T-helper 2 cell (primary cell): ENCODE data around the gene SSTR5.

Source experiments
- DNase-seq, 5 experiments: peaks; one replicate each; pipeline versions ENCODE4 v3.0.0 to v3.0.0-alpha.2; 2012 to 2022

Gene SSTR5

DNA sequence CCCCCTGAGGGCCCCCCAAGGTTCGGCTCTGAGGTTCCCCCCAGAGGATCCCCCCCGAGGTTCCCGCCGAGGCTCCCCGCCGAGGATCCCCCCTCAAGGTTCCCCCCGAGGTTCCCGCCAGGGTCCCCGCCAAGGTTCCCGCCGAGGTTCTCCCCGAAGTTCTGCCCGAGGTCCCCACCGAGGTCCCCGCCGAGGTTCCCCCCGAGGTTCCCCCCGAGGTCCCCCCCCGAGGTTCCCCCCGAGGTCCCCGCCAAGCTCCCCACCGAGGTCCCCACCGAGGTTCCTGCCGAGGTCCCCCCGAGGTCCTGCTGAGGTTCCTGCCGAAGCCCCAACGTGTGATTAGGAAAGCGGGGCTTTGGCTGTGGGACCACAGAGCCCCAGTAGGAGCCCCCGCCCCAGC is 32.2 kb upstream of the SSTR5 start:
- no peak for DNase-seq

DNA sequence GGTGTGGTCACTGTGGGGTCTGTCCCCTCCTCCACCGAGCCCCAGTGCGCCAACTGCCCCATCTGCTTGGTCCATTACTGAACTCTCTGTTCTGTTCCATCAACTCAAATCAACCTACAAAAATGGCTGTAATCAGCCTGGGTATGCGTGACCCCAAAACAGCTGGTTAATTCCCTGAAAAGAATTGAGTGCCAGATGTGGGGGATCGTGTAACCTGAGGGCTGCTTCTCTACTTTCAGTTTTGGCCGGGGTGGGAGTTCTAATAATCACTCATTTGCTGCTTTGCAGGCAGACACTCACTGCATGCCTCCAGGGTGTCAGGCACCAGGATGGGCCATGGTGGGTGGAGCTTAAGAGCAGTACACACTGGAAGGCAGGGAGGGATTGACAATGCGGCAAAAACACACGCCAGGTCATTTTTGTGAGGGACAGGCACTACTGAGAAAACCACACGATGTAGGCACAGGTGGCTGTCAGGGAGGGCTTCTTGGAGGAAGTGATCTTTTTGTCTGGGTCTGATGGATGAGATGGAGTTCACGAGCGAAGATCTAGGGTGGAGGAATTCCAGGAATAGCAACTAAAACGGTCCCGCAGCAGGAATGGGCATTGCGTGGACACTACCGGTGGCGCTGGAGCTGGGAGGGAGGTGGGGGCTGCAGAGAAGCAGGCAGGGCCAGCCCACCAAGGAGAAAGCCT is 30.4 kb upstream of the SSTR5 start:
- no peak for DNase-seq

DNA sequence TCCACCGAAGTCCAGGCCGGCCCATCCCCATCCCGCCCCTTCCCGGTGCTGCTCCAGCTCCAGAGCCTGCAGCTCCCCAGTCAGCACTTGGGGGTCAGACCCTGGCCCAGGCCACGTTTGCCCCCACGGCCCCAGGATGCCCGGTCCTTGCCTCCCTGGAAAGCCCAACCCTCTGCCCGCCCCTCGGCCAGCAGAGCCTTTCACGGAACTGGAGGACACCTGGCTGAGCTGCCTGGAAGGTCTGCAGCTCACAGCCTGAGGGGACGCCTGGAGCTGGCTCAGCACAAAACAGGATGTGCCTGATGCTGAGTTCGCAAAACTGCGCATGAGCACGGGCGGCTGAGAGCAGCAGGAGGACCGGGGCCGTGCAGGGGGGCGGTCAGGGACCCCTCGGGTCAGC is 29.7 kb upstream of the SSTR5 start:
- DNase-seq, result peak in 1 of 5 experiments; percentile 46

DNA sequence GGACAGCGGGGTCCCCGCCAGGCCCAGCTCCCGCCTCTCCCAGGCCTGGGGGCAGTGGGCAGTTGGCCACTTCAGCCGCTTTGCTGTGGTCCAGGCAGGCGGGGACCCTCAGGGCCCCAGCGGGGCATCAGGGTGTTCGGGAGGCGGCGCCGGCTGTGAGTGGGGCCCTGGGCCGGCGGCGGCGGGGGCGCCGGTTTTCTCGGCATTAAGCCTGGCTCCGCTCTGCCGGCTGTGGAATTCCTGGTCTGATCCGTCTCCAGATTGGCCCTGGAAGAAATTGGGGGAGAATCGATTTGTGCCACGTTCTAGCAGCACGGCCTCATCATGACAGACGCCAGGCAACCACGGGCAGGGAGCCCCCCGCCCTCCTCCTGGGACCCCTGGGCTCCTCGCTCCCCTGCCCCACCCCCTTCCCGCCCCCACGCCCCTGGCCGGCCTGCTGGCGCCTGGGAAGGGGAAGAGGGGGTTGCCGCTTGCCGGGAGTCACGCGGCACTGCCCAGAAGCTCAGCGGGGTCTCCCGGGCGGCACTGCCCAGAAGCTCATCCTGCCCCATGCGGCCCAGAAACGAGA is 28.6 kb upstream of the SSTR5 start:
- peak in 1 of 5 experiments; percentile 16 for DNase-seq

DNA sequence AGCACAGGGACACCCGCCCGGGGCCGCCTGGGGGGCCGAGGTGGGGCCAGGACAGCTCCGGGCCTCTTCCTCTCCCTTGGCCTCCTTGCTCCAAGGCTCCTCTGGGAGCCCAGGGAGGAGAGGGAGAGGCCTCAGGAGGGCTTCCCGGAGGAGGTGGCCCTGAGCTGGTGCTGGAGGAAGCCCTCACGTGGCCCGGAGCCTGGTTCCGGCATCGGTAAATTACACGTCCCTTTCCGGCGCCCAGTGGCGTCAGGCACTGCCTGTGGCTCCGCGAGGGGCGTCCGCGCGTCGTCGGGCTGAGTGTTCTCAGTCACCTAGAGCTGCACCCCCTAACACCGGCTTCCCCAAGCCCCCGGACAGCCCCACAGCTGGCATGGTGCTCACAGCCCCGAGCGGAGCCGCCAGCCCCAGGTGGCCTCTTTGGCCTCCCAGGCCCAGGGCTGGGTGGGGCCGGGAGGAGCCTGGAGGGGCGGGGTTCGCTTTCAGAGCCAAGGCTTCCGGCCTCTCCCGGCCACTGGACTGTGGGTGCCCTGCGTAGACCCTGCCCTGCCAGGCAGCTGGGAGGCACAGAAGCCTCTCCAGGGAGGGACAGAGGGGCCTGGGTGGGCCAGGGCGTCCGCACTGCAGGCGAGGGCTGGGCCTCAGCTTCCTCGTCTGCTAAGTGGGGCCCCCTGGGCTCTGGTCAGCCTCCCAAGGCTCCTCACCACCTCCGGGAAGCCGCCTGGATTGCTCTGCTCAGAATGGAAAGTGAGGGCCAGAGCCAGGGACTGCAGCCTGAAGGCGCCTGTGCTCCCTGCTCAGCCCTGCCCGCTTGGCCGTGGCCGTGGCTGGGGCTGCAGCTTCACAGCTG is 27.9 kb upstream of the SSTR5 start:
- no peak for DNase-seq

DNA sequence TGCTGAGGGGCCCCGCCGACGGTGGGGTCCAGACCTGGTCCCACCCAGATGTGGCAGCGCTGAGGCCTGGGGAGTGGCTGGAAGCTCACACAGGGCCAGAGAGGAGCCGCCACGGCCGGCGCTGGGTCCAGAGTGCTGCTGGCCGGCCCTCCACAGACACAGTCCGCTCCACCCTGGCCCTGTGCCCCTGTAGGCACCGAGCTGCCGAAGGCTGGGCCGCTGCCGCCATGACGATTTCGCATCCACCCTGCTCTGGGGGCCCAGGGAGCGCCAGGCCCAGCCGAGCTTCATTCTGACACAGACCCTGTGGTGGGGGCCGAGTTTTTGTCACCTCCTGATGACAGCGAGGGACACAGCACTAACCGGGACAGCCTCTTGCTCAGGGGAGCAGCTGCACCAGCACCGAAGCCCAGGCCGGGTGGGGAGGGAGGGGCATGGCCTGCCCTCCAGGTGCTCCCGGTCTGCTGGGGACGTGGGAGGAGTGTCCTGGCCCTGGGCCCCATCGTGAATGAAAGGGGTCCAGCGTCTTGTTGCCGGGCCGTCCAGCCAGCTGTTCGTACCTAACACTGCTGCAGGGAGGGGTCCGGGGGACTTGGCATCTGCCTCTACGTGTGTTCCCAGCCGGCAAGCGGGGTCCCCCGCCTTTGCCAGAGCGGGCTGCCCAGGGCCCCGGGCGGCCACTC is 27.1 kb upstream of the SSTR5 start:
- no peak for DNase-seq

DNA sequence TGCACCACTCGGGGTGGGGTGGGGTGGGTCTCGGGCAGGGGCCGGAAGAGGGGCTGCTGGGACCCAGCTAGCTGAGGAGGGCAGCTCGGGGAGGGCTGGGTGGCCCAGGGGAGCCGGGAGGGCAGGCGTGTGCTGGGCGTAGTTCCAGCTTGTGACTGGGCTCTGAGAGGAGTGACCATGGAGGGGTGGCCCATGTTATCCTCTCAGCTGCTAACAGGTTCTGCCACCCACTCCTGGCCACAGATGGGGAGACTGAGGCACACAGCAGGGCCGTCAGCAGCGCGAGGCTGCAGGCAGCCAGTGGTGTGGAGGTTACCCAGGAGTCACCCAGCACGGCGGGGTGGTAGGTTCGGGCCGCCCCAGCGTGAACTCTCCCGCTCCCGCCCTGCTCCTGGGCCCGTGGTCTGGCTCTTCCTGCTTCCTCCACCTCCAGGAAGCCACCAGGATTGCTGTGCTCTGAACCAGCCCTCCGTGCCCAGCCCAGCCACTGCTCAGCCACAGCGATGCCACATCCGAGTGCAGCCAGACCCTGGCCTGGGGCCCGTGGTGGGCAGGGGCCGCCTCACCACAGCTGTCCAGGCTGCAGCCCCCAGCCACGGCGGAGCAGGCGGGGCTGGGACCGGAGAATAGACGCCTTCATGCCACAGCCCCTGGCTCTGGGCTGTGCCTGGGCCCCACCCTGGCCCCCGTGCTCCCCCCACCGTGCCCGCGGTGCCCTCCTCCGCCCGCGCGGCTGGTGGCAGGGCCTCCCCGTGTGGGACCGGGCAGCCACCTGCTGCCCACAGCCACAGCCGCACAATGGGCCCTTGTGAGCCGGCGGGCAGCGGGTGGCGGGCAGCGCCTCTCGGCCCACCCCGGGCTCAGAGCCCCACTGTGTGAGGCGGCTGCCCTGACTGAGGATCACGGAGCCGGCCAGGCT is 26.3 kb upstream of the SSTR5 start:
- no peak for DNase-seq

DNA sequence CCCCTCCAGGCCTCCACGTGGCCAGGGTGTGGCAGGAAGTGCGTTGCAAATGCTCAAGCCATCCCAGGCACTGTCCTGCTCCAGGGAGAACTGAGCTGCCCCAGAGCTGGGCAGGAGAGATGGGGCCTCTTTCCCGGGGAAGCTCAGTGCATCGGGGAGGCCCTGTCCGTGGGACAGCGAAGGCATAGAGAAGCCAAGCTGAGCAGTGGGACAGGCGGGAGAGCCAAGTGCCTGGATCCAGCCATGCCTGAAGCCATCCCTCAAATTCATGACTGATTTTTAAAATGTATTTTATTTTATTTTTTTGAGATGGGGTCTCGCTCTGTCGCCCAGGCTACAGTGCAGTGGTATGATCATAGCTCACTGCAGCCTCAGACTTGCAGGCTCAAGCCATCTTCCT is 25.4 kb upstream of the SSTR5 start:
- no peak for DNase-seq

DNA sequence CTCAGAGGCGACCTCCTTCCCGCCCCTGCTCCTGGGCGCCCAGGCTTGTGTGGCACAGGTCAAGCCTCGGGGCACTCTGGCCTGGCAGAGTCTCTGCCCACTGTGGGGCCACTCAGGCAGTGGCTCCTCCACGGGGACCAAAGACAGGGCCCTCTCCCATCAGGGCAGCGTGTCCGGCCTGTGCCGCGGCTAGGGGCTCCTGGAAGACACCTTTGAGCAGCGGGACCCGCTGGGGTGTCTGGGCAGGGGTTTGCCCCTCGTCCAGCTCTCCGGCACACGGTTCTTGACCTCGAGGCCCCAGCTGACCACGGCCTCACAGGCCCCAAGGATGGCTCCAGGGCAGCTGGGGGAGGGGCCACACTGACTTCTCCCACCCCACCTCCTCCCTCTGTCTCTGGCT is 24.7 kb upstream of the SSTR5 start:
- DNase-seq, result no peak

DNA sequence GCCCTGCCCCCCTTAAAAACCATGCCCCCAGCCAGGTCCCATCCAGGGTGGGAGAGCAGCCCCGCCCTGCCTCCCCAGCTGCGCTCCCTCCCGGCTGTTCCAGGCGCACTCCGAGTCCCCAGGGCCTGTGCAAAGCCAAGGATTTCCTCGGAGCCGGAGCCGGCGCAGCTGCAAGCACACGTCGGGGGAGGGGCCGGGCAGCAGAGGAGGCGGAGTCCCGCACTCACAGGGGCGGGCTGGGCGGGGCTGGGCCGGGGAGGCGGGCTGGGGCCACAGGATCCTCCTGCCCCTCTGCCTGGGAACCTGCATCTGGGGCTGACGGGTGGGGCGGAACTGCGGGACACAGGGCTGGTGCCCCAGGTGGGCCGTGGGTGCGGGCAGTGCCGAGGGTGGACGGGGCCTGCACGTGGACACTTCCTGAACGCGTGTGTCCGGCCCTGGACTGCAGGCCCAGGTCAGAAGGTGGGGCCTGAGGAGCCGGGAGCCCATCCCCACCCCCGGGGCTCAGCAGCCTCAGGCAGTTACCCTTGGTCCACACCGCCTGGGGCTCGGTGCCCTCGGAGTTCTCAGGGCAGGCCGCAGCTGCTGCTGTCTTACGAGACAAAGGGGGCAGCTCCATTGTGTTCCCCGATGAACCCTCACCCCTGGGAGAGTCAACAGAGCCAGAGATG is 24.0 kb upstream of the SSTR5 start:
- DNase-seq, result peak in 1 of 5 experiments; percentile 20

DNA sequence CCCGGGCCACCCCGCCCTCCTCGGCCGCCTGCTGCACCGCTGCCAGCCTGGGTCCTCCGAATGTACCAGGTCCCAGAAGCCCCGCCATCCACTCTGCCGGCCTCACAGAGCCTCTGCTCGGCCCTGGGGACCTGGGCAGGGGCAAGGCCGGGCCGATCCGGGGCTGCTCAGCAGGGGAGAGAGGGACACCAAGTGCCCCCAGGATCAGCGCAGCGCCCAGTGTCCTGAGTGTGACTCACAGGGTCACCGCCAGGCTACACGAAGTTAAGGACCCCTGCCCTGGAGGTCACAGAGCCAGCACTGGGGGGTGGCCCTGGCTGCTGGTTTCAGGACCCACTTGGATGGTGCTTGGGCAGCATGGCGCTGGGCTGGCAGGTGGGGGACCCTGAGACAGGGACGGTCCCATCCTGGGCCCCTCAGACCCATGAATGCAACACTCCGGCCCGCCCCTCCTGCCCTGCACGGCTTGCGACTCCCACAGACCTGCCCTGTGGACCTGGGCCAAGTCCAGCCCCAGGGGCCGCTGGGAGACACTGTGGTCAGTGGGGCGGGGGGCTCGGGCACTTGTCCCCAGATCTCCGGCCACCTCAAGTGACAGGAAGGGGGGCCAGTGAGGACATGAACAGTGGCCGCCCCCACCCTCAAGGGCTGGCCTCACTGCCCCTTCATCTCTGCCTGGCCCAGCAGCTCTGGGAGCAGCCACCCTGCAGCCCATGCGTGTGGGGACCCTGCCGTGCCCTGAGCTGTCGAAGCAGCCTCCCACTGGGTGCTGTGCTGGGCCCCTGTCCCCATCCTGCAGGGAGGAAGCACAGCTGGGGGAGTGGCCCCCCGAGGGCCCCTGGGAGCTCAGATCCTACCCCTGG is 23.2 kb upstream of the SSTR5 start:
- no peak for DNase-seq

DNA sequence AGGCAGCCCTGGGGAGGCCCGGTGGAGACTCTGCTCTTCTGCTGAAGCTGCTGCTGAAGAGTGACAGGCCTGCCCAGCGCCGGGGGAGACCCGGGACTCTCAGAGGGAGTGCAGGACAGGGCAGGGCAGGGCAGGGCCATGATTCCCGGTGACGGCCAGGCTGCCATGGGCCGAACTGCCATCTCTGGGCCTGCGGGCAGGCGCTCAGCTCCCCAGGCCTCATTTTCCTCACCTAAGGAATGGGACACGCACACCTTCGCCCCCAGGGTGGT is 22.6 kb upstream of the SSTR5 start:
- DNase-seq, result no peak

DNA sequence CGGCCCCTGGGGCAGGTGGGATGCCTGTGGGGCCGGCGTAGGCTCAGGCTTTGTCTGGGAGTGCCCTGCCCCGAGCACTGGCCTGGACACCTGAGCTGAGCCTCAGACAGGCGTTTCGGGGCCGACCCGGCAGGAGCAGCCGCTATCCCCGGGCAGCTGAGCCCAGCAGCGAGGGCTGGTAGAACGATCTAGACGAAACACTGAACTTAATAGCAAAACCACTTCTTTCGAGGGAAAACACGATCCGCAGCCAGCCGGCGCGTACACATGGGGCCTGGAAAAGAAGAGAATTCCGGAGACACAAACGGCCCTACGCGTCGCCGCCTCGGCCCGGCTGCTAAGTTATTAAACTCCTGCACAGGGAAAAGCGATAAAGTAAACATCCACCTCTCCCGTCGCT is 22.0 kb upstream of the SSTR5 start:
- DNase-seq, result no peak

DNA sequence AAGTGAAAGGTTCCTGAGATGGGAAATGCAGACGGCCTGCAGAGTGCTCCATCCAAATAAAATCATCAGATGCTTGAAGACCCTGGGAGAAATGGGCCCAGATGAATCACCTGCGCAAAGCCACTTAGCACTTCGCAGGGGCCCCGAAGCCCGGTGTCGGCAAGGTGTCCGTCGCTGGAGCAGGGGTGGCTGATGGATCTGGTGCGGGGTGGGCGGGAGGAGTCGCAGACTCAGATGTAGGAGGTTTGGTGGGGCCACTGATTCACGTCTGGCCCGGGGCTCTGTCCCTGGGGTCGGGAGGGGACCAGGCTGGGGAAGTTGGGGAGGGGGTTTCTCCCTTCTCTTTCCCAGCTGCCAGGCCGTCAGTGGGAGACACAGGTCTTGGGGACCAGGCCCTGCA is 21.6 kb upstream of the SSTR5 start:
- DNase-seq, result no peak

DNA sequence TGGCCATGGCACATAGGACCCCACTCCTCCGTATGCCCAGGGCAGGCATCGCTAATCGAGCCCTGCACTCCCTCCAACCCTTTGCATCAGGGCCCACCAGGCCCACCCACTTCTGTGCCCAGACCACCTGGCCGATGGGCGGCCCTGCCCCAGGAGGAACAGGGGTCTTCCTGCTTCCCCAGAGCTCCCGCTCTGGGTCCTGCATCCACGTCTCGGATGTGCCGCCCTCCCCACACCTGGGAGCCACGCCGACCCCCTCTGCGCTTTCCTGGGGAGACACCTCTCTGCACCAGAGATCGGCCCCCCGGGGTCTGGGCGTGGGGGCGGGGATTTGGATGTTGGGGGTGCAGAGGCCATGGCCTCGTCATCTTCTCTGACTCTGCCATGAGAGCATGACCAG is 21.1 kb upstream of the SSTR5 start:
- DNase-seq, result no peak

DNA sequence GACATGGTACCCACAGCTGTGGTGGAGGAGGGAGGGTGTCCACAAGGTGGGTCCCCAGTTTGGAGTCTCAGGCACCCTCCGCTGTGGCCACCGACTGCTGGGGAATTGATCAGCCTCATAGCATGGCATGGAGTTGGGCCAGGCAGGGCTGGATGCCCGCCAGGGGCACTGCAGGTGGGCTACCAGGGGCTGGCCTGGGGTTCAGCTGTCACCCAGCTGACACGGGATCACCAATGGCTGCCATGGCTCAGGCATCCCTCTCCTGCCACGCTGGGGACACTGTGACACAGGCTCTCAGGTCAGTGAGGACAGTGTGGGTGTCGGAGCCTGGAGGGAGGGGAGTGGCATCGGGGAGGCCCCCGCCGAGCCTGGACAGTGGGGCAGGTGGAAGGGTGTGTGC is 19.8 kb upstream of the SSTR5 start:
- DNase-seq, result no peak

DNA sequence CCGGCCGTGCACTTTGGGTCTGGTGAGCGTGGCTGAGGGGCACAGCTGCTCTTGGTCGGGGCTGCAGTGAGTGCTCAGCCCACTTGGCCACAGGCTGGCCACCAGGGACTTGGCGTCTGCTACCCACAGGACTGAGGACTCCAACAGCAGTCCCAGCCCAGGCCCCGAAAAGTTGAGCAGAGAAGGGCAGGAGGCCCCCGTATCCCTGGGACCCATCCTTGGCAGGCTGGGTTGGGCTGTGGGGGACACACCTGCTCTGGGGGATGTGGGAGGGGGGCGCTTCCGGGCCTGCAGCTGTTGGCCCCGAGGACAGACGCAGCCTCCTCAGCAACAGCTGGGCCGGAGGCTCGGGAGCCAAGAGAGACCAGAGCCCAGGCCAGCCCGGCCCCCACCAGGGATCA is 19.4 kb upstream of the SSTR5 start:
- DNase-seq, result no peak

DNA sequence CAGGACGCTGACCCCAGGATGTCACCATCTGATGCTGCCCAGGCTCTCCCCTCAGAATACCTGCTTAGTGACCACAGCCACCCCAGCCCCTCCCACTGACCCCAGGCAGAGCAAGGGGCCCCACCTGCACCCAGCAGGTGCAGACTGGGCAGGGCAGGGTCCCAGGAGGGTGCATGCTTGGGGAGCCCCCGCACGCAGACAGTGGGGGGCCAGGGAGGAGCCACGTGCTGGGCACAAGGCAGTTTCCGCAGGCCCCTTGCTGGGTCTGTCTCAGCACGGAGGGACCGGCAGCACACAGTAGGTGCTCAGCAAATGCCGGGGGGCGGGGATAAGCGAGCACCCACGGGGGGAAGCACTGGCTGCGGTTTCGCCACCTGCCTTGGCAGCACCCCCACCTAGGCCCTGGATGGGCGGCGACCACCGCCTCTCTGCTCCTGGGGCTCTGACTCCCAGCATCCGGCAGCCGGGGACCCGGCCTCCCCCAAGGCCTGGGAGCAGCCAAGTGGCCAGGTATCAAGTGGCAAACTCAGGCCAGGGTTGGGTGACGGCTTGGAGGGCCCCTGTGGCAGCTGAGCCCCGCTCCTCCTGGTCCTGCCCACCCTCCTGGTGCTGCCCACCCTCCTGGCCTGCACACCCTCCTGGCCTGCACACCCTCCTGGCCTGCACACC is 18.7 kb upstream of the SSTR5 start:
- no peak for DNase-seq

DNA sequence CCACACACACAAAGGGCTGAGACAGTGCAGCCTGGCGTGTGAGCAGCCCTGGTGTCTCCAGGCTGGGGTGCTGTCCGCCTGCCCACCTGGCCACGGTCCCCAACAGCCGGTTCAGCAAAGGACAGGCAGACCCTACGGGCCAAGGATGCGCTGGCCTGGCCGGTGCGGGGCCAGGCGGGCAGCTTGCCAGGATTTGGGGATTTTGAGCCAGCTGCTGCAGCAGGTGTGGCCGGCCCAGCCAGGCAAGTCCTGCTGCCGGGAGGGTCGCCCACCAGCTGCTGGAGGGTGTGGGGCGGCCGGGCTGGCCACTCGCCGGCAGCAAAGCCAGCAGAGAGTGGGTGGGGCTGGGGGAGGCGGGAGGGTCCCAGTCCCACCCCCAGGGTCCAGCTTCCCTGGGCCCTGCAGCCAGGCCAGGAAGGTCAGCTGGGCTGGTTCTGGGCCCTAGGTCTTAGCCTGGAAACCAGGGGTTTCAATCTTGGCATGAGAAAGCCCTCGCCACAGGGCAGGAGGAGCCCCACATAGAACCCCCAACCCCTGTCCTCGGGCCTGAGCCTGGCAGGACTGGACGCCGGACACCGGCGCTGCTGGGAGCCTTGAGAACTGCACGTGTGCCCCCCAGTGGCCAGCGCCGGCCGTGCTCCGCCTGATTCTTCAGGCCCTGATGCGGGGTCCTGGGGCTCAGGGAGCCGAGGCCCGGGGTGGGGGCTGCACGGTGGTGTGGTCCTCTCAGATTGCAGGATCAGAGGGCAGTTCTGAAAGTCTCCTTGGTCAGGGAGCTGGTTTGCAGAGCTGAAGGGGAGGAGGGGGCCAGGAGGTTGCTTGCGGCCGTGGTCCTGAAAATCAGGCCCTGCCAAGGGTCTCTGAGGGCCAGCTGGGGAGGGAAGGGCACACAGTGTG is 17.6 kb upstream of the SSTR5 start:
- no peak for DNase-seq
